GM10266 (cell line): ENCODE results near the gene TPRG1.

Experiments
- DNase-seq: peaks from one replicate; pipeline ENCODE4 v3.0.0; 2012; ENCODE audit errors: extremely low spot score
- TF ChIP-seq, protein P1 (sequence below): IDR thresholded peaks from 2 replicates; pipeline ENCODE4 v1.5.1; 2012; ENCODE audit warnings: mild to moderate bottlenecking, low read depth; ENCODE audit not compliant: control insufficient read depth, insufficient read depth; ENCODE audit errors: missing control alignments

The TPRG1 gene

DNA sequence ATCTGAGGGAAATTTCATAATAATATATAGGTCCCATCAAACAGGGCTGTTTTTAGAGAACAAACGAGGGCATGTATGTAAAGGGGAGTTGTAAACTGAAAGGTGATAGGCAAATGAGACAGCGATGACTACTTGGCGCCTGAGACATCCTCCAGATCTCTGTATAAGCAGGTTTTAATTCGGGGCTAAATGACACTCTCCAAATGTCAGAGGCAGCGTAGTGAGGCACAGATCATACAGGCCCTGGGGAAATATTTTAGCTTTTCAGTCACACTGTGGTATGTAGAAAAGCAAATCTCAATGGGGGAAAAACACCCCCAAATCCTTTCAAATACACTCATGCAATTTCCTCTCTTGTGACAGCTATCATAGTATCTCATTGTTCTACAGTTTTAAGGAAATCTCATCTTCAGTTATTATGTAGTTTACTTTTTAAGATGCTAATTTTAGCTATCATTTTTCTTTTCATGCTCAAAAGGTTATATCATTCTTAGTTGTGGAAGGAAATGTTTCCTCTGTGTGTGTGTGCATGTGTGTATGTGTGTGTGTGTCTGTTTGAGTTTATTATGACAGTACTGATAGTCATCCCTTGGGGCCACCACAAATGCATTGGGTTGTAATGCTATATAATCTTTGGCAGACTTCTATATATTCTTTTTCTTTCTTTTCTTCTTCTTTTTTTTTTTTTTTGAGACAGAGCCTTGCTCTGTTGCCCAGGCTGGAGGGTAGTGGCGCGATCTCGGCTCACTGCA, 1.1 kb downstream of the TPRG1 start:
- TF ChIP-seq, protein P1, sequence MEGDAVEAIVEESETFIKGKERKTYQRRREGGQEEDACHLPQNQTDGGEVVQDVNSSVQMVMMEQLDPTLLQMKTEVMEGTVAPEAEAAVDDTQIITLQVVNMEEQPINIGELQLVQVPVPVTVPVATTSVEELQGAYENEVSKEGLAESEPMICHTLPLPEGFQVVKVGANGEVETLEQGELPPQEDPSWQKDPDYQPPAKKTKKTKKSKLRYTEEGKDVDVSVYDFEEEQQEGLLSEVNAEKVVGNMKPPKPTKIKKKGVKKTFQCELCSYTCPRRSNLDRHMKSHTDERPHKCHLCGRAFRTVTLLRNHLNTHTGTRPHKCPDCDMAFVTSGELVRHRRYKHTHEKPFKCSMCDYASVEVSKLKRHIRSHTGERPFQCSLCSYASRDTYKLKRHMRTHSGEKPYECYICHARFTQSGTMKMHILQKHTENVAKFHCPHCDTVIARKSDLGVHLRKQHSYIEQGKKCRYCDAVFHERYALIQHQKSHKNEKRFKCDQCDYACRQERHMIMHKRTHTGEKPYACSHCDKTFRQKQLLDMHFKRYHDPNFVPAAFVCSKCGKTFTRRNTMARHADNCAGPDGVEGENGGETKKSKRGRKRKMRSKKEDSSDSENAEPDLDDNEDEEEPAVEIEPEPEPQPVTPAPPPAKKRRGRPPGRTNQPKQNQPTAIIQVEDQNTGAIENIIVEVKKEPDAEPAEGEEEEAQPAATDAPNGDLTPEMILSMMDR = no peak
- DNase-seq = no peak

DNA sequence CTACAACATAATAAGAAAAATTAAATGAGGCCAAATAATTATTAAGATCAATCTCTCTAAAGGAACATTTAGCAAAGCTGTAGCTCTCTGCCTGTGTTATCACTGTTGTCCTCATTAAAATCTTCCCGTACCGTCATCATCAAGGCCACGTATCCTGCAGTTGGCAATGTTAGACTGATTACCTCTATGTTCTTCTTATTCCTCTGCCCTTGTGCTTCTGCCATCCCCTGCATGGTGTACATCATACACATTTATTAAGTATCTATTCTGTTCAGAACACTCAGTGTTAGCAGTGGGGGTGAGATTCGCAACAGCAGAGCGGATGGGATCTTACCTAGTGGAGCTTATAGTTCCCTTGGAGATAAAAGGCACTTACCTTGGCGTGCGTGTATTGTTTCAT, 12.8 kb downstream of the TPRG1 start:
- no peak for DNase-seq
- TF ChIP-seq, protein P1 = no peak

DNA sequence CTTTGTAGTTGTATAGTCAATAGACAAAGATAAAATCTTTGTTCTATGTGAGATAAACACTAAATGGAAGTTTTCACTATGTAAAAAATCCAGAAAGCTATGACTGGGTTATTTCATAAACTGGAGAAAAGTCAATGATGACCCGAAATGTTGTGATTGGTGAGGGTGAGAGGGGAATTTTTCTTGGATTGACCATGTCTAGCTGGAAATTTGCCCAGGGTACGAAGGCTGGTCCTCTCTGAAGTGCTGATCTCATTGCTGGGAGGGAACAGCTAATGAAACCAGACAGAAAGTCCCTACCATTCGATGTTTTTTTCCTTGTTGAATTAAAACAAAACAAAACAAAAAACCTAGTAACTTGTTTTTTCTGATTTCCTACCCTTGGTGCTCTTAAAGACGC, 14.3 kb downstream of the TPRG1 start:
- no peak for DNase-seq
- TF ChIP-seq, protein P1 = no peak

DNA sequence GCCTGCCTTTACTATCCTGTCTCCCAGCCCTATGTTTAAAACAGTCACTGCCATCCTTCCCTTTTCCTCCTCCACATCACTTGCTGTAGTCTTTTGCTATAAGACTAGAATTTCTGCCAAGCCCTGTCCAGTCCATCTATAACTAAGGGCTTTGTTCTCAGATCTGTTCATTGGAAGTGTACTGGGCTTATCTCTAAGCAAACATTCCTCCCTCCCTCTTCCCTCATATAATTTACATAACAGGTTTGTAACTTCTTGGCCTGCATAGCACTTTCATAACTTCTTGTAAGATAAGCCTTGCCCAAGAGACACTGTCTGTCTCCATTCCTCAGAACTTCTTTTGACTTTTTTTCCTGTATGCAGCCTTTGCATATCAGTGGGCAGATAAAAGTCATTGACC, 16.7 kb downstream of the TPRG1 start:
- TF ChIP-seq, protein P1 = no peak
- DNase-seq = no peak

DNA sequence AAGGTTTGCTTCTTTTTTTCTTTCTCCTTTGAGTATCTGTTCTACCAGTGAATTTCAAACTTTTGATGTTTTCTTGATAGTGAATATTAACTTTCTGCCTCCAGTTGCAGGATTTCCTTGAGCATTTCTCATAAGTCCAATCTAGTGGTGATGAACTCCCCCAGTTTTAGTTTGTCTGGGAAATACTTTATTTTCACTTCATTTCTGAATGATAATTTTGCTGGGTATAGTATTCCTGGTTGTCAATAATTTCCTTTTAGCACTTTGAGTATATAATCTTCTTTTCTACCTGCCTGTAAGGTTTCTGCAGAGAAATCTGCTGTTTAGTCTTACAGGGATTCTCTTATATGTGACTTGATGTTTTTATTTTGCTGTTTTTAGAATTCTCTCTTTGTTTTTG, 21.0 kb downstream of the TPRG1 start:
- DNase-seq = no peak
- TF ChIP-seq, protein P1 = no peak

DNA sequence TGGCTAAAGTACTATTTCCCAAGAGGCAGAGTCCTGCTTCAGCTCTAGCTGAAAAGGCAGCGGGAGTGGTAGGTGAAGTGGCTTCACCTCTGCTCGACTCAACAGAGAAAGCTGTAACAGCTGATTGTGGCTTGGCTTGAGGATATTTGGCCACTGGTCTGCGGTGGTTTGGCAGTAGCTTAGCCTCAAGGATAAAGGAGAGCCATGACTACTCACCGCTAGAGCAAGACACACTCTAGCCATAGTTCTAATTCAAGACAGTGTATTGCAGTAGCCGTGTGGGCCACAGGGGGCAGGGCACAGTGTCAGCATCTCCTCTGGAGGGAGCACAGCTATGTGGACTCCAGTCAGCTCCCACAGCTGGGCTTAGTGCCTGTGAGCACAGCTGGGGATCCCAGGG, 23.5 kb downstream of the TPRG1 start:
- TF ChIP-seq, protein P1 = no peak
- no peak for DNase-seq

DNA sequence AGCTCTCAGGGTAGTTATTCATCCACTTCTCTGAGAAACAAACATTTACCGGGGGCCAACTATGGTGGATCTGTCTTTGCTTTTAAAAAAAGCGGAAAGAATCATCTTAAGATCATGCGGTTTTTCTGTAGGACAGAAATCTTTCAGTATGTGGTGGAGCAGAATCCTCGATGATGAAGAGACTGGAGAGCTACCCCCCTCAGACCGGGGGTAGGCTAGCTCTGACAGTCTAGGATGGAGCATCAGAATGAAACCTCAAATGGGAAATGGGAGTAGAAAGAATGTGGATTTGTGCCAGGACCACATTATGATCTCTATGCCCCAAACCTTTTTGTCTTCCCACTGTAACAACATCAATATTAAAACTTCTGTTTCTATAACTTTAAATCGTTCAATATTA, 30.3 kb downstream of the TPRG1 start:
- TF ChIP-seq, protein P1 = no peak
- DNase-seq = no peak
